Stimulated activated CD4-positive, alpha-beta T cell treated with anti-CD3 and anti-CD28 coated beads, Interleukin-4, amount 100 ng/mL, for 48 hours (primary cell): ENCODE data around the gene FOCAD.

Experiments
- DNase-seq, 2 donors: peaks; one replicate each; pipeline ENCODE4 v3.0.0-alpha.2; 2020; ENCODE audit warnings: low read depth in 2 of 2

Gene FOCAD

DNA sequence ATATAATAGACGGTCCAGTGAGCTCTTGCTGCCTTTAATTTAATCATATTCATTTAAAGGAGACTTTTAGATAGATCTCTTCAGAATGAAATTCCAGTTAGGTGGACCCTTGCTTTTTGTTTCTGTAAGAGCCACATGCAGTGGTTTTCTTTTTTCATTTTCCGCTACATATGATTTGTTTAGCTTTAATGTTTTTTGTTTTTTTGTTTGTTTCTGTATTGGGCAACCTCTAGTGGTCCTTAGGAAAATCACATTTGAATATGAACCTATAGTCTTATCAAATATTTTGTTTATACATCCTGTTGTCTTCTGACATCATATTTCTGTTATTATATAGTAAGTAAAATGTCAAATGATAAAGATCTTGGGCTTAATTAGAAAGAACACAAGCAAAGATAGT is 196.6 kb downstream of the FOCAD start:
- DNase-seq, result no peak

DNA sequence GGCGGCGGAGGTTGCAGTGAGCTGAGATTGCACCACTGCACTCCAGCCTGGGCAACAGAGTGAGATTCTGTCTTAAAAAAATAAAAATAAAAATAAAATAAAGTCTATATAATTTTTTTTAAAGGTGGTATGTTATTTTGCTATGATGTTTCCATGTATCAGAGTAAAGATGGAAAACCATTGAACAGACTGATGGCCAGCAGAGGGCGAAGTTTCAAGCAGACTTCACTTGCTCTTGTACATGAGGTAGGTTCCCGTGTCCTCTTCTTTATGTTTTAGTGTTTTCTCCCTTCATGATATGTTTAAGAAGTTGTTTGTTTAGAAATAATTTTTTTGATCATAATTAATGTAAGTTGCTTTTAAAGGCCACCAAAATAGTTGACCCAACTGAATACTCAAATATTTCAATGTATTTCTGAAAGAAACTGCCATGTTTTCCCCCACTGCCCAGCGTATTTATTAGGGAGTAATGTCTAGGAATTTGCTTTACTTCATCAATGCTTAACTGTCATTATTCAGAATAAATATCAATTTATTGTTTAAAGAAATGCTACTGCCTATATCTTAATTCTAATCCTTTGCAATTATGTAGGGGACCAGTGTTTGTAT is 201.0 kb downstream of the FOCAD start:
- DNase-seq, result peak; percentile 40 to 53

DNA sequence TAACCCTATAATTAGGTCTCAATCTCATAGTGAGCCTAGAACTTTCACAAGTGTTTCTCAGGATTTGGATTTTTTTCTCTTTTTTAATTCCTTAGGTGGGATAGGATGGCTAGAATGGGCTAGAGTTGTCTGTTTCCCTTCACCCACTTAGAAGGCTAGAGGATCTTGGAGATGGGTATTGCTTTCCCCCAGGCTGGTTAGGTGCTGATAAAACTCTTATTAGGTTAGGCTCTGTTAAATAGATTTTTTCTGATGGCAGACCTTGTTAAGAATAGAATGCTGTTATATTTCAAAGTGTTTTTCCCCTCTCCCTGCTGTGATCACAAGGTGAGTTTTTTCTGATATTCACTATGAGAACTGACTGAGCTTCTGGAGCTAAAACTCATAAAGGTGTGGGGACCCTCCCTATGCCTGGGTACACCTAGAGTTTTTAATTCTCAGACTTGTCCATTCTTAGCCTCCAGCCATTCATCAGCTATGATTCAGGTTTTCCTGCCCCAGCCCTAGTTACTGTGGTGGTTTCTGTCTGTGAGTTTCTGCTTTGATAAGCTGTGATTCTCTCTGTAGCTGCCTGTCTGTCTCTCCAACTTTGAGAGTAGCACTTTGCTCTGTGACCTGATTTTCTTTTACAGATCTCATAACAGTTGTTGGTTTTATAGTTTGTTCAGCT is 215.0 kb downstream of the FOCAD start:
- no peak for DNase-seq

DNA sequence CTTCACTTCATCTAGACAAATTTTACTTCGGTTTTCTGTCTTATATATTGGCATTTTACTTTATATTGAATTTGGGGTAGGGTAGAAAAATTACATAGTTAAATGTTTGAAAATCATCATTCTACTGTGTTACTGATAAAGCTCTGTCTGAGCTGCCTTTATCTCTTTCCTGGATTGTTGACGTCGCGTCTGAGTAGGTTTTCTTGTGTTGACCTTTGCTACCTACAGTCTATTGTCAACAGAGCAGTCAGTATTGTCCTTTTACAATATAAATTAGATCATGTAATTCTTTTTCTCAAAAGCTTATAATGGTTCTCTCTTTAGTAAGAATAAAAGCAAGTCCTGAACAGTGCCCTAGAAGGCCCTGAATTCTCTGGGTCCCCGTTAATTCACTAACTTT is 219.2 kb downstream of the FOCAD start:
- no peak for DNase-seq

DNA sequence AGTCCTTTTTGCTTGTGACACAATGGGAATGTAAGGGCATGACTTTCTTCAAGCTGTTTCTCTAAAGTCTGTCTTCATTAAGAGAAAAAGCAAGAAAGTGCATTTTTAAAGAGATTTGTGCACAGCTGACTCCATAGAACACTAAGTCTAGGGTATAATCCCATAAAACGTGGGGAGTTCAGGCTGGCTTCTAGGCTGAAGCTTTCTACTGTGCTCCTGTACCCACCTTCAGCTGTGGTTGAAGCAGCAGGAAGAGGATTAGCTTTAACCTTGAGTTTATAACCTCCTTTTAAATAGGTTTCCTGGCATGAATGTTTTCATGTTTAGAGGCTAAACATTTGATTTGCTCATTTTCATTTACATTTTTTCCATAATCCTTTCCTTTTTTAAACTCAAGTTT is 220.9 kb downstream of the FOCAD start:
- no peak for DNase-seq

DNA sequence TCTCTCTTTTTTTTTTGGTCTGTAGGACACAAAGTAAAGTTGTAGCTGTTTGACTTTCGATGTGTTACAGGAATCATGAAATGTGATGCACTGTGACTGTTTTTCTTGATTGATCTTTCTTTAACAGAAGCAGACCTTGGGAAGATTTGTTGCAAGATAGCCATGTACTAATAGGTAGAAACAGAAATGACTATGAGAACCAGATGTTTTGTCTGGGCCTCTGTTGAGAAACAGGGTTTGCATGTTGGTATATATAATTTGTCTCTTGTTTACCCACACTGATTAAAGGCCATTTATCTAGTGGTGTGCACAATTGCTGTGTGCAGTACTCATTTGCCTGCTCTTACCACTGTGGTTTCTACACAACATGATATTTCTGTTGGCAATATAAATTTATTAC is 222.3 kb downstream of the FOCAD start:
- DNase-seq, result no peak

DNA sequence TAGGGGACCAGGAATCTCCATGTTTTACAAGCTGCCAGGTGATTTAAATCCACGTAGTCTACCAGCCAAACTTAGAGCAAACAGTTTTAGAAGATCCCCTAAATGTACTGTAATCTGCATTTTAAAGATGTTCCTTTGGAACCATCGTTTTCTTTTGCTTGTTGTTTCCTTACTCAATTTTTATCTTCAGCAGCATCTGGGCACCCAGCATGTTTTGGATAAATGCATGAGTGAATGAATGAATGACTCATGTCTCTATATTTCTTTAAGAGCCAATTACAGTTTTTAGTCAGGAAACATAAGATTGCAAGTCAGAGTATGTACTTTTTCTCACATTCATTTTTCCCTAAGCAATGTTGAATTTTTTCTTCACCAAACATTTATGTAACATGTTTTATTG is 224.4 kb downstream of the FOCAD start:
- DNase-seq, result no peak

DNA sequence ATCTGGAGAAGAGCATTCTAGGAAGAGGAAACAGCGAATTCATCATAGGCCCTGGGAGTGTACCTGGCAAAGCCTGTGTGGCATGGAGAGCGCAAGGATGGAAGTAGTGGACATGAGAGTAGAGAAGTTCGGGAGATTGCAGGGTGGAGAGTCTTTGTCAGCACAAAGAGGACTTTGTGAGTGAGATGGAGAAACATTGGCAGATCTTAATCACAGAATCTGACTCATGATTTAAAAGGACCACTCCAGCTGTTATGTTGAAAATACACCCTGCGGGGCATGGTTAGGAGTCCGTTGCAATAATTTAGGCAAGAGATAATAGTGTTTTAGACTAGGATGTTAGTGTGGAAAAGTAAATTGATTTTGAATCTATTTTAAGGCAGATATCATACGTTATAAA is 230.5 kb downstream of the FOCAD start:
- no peak for DNase-seq

DNA sequence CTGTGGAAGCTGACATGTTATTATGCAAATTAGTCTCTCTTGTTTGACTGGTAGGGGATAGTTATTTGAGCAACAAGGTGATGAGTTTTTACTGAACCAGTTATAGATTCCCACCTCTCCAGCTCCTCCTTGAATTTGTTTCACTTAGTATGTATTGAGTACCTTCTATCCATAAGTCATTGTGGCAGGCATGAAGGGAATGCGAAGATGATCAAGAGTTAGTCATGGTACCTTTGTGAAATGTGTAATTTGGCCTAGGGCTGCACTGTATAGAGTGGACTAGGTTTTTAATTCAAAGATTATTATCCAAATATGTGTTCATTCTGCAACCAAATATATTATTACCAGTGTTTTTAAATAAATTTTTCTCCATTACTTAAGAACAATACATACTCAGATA is 237.3 kb downstream of the FOCAD start:
- no peak for DNase-seq

DNA sequence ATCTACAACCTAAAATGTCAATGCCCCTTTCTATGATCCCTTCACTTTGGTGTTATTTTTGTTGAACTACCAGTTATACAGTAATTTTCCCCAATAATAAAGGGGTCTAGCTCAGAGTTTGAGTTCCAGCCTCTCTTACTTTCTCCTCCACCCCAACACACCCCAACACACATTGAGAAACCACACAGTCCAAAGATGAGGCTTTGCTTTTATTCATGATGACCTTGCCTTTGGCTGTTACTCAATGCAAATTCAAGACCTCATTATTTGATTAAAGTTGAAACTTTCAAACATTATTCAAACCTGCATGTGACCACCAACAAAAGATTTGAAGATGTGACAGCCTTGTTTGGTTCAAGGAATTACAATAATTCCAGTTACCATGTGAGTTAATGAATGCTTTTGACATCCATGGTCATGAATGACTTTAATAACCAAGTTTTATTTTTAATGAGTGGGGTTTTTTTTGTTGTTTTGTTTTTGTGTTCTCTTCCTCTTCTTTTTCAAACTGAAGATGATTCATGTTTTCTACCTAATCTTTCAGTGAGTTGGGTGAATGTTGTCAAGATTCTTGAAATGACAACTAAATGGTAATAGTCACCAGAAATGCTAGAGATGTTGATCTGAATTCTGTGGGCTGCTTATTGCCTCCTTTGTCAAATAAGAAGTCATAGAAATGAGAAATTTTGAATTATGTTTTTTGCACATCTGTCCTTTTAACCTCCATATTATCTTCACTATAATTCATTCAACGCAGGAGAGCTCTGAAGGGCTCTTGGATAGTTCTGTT is 241.4 kb downstream of the FOCAD start:
- DNase-seq, result no peak

DNA sequence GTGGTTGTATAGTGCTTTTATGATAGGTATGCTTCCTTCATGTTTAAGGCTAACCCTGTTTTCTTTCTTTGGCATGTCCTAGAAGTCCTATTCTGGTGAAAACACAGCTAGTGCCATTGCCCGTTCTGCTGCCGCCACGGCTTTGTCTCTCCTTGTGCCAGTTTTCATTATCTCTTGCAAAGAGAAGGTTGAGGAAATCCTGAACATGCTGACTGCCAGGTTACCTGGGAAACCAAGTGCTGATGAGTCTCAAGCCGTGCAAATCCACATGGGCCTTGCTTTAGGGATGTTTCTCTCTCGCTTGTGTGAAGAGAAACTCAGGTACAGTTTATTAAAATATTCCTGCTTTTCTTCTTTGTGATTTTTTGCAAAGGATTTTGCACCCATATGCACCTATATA is 245.2 kb downstream of the FOCAD start:
- no peak for DNase-seq

DNA sequence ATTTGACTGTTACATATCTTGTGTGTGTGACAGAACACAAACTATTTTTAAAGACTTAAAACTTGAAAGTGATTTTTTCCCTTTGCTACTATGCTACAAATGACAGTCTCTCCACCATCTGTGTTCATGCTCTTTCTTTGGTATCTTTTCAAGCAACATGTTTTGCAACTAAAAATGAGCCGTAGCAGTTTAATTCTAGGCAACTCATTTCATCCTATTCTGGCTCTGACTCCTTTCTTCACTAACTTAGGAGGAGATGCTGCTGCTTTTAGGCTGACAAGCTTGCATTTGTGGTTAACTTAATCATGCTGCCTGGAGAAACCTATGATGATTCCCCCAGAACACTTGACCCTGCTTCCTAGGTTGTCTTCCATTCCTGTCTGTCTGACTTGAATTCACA is 246.8 kb downstream of the FOCAD start:
- DNase-seq, result no peak

DNA sequence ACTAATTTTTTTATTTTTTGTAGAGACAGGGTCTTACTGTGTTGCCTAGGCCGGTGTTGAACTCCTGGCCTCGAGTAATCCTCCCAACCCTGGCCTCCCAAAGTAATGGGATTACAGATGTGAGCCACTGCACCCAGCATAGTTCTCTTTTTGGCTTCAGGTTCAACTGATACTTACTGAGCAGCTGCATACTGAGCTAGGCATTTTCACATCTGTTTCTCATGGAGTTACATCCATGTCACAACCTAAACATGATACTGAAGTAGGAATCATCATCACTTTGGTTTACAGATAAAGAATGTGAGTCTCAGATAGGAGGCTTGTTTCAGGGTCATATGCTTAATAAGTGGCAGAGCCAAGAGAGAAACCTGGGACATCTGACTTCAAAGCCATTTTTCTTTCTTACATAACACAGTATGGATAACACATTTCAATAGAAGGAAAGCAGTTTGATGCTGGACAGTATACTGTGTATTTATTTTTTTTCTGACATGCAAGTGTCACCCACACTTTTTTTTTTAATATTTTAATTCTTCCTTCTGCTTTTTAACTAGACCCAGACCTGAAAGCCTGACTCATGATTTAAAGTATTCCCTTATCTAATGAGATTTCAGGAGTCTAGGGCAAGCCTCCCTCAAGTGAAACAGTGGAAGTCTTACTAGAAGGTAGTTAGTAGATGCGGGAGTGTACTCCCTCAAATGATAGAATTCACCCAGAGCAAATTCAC is 256.6 kb downstream of the FOCAD start:
- DNase-seq, result no peak

DNA sequence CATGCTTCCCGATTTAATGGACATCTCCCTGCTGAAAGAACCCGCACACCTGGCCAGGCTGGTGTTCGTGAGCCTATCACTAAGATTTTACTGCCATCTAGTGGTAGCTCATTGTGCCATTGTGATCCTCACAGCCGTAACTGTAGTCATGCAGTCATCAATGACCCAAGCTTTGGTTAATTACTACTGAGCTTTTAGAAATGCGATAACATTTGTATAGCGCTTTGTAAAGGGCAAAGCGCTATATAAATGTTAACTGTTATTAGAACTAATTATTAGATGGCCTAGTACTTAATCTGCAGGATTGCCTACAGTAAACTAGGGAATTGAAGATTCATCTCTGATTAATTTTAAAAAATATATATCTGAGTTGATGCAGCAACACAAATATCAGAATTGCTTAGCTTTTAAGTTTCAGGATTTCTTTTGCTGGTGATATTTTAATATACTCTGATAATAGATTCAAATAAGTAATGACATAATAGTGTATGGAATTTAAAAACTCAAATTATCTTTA is 257.2 kb downstream of the FOCAD start:
- peak; percentile 8 to 31 for DNase-seq

DNA sequence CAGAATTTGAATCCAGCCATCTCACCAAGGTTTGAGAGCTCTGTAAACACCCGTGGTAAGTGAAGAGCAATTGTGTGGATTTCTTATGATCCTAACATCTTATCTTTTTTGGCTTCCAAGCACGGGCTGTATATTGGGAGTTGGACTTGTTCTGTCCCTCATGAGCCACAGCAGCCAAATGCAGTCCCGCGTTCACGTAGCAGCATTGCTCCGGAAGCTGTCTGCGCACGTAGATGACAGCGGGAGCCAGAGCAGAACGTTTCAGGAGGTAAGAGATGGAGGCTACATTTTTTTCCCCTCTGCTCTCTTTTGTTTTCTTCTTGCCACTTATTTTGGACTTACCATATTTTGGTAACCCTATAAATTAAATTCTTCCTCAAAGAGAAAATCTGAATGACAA is 260.4 kb downstream of the FOCAD start:
- no peak for DNase-seq

DNA sequence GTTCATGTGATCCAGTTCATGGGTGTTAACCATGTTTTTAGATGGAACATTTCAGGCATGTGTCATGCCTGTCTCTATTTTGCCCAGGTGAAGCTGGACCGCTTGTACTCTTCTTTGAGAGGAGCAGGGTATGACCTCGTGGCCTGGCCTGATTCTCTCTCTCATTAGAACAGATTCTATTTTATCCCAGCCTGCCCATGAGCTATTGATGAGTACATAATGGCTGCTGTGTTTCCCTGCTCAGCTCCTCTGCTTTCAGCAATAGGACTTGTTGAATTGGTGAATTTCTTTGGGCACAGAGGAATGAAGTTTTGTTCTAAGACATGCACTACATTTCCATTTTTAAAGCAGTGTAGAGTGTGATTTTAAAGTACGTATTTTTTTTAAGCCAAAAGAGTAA is 261.2 kb downstream of the FOCAD start:
- DNase-seq, result no peak

DNA sequence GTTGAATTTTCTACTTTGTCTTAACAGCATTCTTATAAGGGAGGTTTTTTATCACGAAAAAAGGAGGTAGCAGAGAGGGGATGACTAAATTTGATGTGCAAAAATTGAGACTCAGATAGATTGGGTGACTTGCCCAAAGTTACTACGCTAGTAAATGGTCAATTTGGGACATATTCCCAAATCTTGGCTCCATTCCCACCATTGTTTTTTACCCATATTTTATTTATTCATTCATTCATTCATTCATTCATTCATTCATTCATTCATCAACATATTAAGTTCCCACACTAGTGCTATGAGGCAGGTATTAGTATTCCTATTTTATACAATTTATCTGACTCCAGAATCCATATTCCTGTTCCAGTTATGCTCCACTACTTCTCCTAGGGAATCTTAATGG is 261.8 kb downstream of the FOCAD start:
- no peak for DNase-seq

DNA sequence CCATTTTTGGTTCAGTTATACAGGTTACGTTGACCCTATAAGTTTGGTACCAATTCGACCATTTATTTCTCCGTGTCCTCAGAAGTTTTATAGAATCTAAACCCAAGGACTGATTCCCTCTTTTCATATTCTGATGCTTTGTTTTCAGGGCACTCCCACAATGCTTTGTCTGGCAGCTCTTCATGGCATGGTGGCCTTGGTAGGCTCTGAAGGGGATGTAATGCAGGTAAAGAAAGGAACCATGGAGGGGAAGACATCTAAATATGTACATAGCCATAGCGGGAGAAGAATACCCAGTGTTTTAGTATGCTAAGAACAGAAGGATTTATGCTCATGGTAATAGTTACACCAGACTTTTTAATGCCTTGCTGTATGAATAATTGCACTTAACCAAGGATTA is 264.6 kb downstream of the FOCAD start:
- DNase-seq, result no peak

DNA sequence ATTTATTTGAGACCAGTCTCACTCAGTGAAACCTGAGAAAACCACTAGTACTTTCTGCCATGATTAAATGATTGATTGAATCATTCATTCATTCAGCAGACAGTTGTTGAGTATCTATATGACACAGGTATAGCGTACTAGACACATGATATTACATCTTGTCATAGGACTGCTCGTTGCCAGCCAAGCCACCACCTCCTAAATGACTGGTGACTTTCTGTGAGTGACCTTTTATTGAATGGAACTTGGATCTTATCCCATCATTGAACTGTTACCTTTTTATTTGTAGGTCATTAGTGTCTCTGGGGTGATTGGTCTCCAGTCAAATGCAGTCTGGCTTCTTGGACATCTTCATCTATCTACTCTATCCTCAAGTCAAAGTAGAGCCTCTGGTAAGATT is 266.6 kb downstream of the FOCAD start:
- no peak for DNase-seq

DNA sequence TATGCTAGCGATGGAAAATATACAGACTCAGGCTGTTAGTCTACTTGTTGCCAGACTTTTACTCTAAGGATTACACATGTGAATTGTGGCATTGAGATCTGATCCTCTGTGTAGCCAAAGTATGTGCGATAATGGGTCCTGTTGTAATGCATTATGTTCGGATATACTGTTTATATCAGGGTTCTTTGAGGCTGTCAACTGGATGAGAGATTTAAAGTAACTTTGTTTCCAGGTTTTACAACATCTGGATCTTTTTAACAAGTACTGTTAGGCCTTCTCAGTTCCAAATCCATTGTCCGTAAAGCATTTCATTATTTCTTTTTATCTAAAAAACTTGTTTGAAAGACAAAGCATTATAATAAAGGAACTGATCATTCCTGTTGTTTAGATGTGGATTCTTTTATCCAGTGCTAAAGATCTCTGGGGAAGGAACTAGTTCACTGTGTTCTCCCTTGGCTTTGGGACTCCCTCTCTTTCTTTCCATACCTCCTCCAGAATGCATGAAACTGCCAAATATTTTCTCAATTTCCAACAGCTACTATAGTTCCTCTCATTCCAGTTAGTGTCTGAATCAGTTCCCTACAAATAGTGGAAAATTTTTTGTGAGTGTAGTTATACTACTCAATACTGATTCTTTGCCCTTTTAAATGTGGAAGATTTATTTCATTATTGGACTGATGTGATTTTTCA is 278.6 kb downstream of the FOCAD start:
- no peak for DNase-seq

DNA sequence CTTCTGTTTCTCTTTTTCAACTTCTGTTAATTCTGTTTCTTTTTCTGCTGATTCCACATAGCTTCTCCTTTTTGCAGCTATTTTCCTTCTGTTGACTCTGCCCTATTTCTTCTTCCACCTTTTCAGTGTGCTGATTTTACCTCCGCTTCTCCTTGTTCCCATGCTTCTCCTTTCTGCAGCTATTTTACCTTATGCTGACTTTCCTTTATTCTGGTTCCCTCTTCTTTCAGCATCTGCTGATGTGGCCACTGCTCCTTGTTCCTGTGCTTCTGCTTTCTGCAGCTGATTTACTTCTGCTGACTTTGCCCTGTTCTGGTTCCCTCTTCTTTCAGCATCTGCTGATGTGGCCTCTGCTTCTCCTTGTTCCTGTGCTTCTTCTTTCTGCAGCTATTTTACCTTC is 288.6 kb downstream of the FOCAD start:
- DNase-seq, result no peak
